Neural progenitor cell (in vitro differentiated cells): ENCODE results near the gene MRPS34. TPM values are rescaled to one million over a fixed set of nuclear protein-coding genes. Genes with fewer than 3 reads are reported as not detected.

Source experiments
- DNase-seq: peaks from one replicate; pipeline ENCODE4 v3.0.0-alpha.2; 2016; ENCODE audit warnings: low spot score
- H2AFZ ChIP-seq: fragments of 200-600 bp; sonication (generic); replicated peaks from 2 replicates; pipeline ENCODE4 v1.6.1; 2016; ENCODE audit warnings: antibody characterized with exemption
- H3F3A ChIP-seq: fragments of 200-600 bp; sonication (generic); 2 replicates; pipeline ENCODE4 v1.6.1; 2016; ENCODE audit warnings: antibody characterized with exemption, low read depth
- H3K27ac ChIP-seq: fragments of 200-600 bp; sonication (generic); 2 replicates; pipeline ENCODE4 v1.5.1; 2016; ENCODE audit warnings: mild to moderate bottlenecking
- H3K27me3 ChIP-seq: fragments of 200-600 bp; sonication (generic); 2 replicates; pipeline ENCODE4 v1.6.1; 2016; ENCODE audit warnings: mild to moderate bottlenecking, moderate library complexity
- H3K36me3 ChIP-seq: fragments of 200-600 bp; sonication (generic); 2 replicates; pipeline ENCODE4 v1.5.1; 2016
- H3K4me1 ChIP-seq: fragments of 200-600 bp; sonication (generic); 2 replicates; pipeline ENCODE4 v1.6.1; 2016; ENCODE audit warnings: mixed run types
- H3K4me2 ChIP-seq: fragments of 200-600 bp; sonication (generic); 2 replicates; pipeline ENCODE4 v1.6.1; 2016
- H3K4me3 ChIP-seq: fragments of 200-600 bp; sonication (generic); 2 replicates; pipeline ENCODE4 v1.5.1; 2016
- H3K79me2 ChIP-seq: fragments of 200-600 bp; sonication (generic); 2 replicates; pipeline ENCODE4 v1.6.1; 2016; ENCODE audit warnings: low read depth
- H3K9ac ChIP-seq: fragments of 200-600 bp; sonication (generic); 2 replicates; pipeline ENCODE4 v1.6.1; 2016
- H3K9me3 ChIP-seq: fragments of 200-600 bp; sonication (generic); 2 replicates; pipeline ENCODE4 v1.5.1; 2016; ENCODE audit warnings: low read depth
- H4K20me1 ChIP-seq: fragments of 200-600 bp; sonication (generic); 2 replicates; pipeline ENCODE4 v1.6.1; 2016; ENCODE audit warnings: low read depth
- H3K27ac Mint-ChIP-seq: 3 replicates; pipeline ENCODE4 v1.8.0; 2021; ENCODE audit warnings: mixed read lengths
- H3K27me3 Mint-ChIP-seq: 2 replicates; pipeline ENCODE4 v1.8.0; 2022; ENCODE audit warnings: low read depth, mild to moderate bottlenecking, inconsistent platforms, moderate library complexity, mixed read lengths; ENCODE audit not compliant: insufficient read depth
- H3K36me3 Mint-ChIP-seq: 3 replicates; pipeline ENCODE4 v1.8.0; 2021; ENCODE audit warnings: mixed read lengths
- H3K4me1 Mint-ChIP-seq: 3 replicates; pipeline ENCODE4 v1.8.0; 2021; ENCODE audit warnings: mixed read lengths
- H3K4me3 Mint-ChIP-seq: 3 replicates; pipeline ENCODE4 v1.8.0; 2021; ENCODE audit warnings: mild to moderate bottlenecking, moderate library complexity, mixed read lengths
- H3K9me3 Mint-ChIP-seq: 3 replicates; pipeline ENCODE4 v1.8.0; 2020; ENCODE audit warnings: mixed read lengths
- CTCF ChIP-seq: fragments of 200-600 bp; sonication (generic); IDR thresholded peaks from 2 replicates; pipeline ENCODE4 v1.5.1; 2017; ENCODE audit warnings: antibody characterized with exemption, mild to moderate bottlenecking
- EZH2 ChIP-seq: fragments of 200-600 bp; sonication (generic); IDR thresholded peaks from 2 replicates; pipeline ENCODE4 v1.6.1; 2017; ENCODE audit warnings: antibody characterized with exemption, mild to moderate bottlenecking, moderate library complexity
- EZH2phosphoT487 ChIP-seq: fragments of 200-600 bp; sonication (generic); IDR thresholded peaks from 2 replicates; pipeline ENCODE4 v1.6.1; 2017; ENCODE audit warnings: antibody characterized with exemption
- total RNA-seq: library from RNA; depleted of rRNA; stranded (reverse); fragments of >200 nt; gene quantifications from 2 replicates; pipeline ENCODE4 v1.2.3, GENCODE V29; 2015; ENCODE audit warnings: low replicate concordance

The MRPS34 gene
- total RNA-seq, 1 donor from 2014 or later = 48.4 TPM

GRCh38 chr16:1794908-1795666 is 22.2 kb upstream of the MRPS34 start:
- no peak overlapping the region for H3K4me3 Mint-ChIP-seq
- H3K36me3 Mint-ChIP-seq = peaks cover 6% of the 10 kb centered on the region
- no peak overlapping the region for H3K4me3 ChIP-seq
- peaks cover 9% of the 10 kb centered on the region for H3K9me3 Mint-ChIP-seq
- no peaks in the 10 kb centered on the region for H3F3A ChIP-seq
- no peaks in the 10 kb centered on the region for H3K79me2 ChIP-seq
- no peak overlapping the region for H3K4me2 ChIP-seq
- H3K4me1 ChIP-seq = no peaks in the 10 kb centered on the region
- TF ChIP-seq EZH2phosphoT487 (no peak), CTCF (no peak), EZH2 (no peak)
- H3K27me3 ChIP-seq = no peaks in the 10 kb centered on the region
- H3K9ac ChIP-seq = no peak overlapping the region
- H3K27ac Mint-ChIP-seq = no peak overlapping the region
- no peak for DNase-seq
- no peak overlapping the region for H2AFZ ChIP-seq
- no peaks in the 10 kb centered on the region for H4K20me1 ChIP-seq
- no peaks in the 10 kb centered on the region for H3K36me3 ChIP-seq
- H3K9me3 ChIP-seq = no peaks in the 10 kb centered on the region
- no peaks in the 10 kb centered on the region for H3K4me1 Mint-ChIP-seq
- no peaks in the 10 kb centered on the region for H3K27me3 Mint-ChIP-seq
- no peak overlapping the region for H3K27ac ChIP-seq

DNA sequence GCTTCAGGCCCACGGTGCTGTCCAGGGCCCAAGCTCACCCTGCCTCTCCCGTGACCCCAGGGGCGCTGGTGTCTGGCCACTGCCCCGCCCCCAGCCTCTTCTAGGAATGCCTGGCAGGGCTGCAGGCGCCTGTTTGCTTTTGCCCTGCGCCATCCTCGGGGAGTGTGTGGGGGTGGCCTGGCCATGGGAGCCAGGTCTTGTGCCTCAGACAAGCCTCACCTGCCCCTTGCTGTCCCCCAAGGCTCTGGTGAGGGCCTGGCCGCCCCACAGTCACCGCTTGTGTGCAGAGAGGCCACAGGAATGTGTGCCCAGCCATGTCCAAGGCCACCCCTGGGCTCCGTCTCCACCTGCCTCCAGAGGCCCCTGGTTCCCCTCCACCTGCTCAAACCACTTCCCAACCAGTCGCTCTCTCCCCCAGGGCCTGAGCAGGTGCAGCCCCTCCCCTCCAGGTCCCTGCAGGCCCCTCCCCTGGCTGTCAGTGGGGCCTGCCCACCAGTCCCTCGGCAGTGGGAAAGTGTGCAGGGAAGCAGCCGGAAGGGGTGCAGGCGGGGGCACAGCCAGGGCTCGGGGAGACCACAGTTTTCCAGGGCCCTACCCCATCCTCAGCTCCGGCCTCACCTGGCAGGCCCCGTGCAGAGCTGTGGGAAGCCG is 21.4 kb upstream of the MRPS34 start:
- H3K9me3 Mint-ChIP-seq = peaks cover 7% of the 10 kb centered on the region
- no peak overlapping the region for H3K4me3 ChIP-seq
- TF ChIP-seq CTCF (no peak), EZH2phosphoT487 (no peak), EZH2 (no peak)
- no peaks in the 10 kb centered on the region for H3K27me3 ChIP-seq
- H3K27me3 Mint-ChIP-seq = no peaks in the 10 kb centered on the region
- H3K4me1 ChIP-seq = no peaks in the 10 kb centered on the region
- no peak overlapping the region for H3K4me3 Mint-ChIP-seq
- no peak overlapping the region for H2AFZ ChIP-seq
- H4K20me1 ChIP-seq = no peaks in the 10 kb centered on the region
- DNase-seq = no peak
- H3K36me3 ChIP-seq = no peaks in the 10 kb centered on the region
- no peaks in the 10 kb centered on the region for H3K4me1 Mint-ChIP-seq
- no peaks in the 10 kb centered on the region for H3K9me3 ChIP-seq
- H3K36me3 Mint-ChIP-seq = peaks cover 5% of the 10 kb centered on the region
- no peaks in the 10 kb centered on the region for H3F3A ChIP-seq
- H3K27ac ChIP-seq = no peak overlapping the region
- H3K4me2 ChIP-seq = no peak overlapping the region
- no peak overlapping the region for H3K27ac Mint-ChIP-seq
- no peak overlapping the region for H3K9ac ChIP-seq
- no peaks in the 10 kb centered on the region for H3K79me2 ChIP-seq

DNA sequence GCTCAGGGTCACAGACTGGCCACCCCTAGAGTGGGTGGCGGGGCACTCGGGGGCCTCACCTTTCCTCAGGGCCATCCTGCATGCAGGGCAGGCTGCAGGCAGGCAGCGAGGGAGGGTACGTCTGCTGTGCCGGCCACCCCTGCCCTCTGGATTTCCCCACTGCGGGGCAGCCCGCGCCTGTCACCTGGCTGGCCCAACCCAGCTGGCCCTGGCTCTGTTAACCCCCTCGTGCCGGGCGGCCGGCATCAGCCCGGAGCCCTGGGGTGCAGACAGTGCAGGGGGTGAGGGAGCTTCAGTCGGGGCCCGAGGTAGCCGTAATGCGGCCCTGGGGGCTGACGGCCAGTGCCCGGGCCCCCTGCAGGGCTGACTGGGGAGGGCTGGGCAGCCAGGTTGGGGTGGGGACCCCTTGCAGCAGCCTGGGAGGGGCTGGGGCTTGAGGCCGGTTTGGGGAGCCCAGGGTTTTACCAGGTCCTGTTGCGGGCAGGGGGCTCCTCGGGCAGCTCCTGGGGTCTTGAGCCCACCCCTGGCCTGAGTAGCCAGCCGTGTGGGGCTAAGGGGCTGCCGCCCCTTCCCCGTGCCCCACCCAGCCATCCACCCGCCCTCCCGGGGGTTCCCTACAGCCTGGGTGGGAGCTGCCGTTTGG is 20.8 kb upstream of the MRPS34 start, which contains the start of gene IGFALS:
TSS of gene IGFALS (minus strand) at position 128 of the 643 bp plus-strand sequence. CDS start at position 75, 53 bp downstream.
- no peak within 1 kb of the TSS for H3K9ac ChIP-seq
- H3K27ac ChIP-seq = no peak within 1 kb of the TSS
- Mint-ChIP-seq H3K27me3 (no peaks in the 10 kb centered on the region), H3K4me3 (no peak within 1 kb of the TSS), H3K4me1 (no peaks in the 10 kb centered on the region), H3K9me3 (peaks cover 3% of the 10 kb centered on the region), H3K36me3 (peaks cover 6% of the 10 kb centered on the region), H3K27ac (no peak within 1 kb of the TSS)
- H3K79me2 ChIP-seq = no peaks in the 10 kb centered on the region
- no peak within 1 kb of the TSS for H3K4me2 ChIP-seq
- no peaks in the 10 kb centered on the region for H3K27me3 ChIP-seq
- no peaks in the 10 kb centered on the region for H3K36me3 ChIP-seq
- H2AFZ ChIP-seq = no peak within 1 kb of the TSS
- H3K4me1 ChIP-seq = no peaks in the 10 kb centered on the region
- DNase-seq = no peak
- no peak within 1 kb of the TSS for H3K4me3 ChIP-seq
- no peaks in the 10 kb centered on the region for H3K9me3 ChIP-seq
- TF ChIP-seq EZH2phosphoT487 (no peak), EZH2 (no peak), CTCF (no peak)
- no peaks in the 10 kb centered on the region for H4K20me1 ChIP-seq
- no peaks in the 10 kb centered on the region for H3F3A ChIP-seq
